Astrocyte (in vitro differentiated cells and primary cell): Measurements from ENCODE around the gene MRPL46.
A peak's percentile ranks its signal among the peaks of the same experiment; 100 is the strongest.

Experiments used
- EZH2 ChIP-seq: IDR thresholded peaks from 2 replicates; pipeline ENCODE4 v1.6.1; 2012; ENCODE audit warnings: mild to moderate bottlenecking, low read length, inconsistent platforms; ENCODE audit not compliant: insufficient read depth
- TF ChIP-seq, protein P1 (sequence below): IDR thresholded peaks from 2 replicates; pipeline ENCODE4 v1.5.1; 2011; ENCODE audit warnings: low read depth, mild to moderate bottlenecking, inconsistent platforms, low read length, moderate library complexity; ENCODE audit not compliant: insufficient read depth

- TF ChIP-seq, protein P1, sequence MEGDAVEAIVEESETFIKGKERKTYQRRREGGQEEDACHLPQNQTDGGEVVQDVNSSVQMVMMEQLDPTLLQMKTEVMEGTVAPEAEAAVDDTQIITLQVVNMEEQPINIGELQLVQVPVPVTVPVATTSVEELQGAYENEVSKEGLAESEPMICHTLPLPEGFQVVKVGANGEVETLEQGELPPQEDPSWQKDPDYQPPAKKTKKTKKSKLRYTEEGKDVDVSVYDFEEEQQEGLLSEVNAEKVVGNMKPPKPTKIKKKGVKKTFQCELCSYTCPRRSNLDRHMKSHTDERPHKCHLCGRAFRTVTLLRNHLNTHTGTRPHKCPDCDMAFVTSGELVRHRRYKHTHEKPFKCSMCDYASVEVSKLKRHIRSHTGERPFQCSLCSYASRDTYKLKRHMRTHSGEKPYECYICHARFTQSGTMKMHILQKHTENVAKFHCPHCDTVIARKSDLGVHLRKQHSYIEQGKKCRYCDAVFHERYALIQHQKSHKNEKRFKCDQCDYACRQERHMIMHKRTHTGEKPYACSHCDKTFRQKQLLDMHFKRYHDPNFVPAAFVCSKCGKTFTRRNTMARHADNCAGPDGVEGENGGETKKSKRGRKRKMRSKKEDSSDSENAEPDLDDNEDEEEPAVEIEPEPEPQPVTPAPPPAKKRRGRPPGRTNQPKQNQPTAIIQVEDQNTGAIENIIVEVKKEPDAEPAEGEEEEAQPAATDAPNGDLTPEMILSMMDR = peak; percentile 93
- TF ChIP-seq EZH2 = no peak
Observed at GRCh38 chr15:88450125-88450798, 16.9 kb downstream of the MRPL46 start.
